NCI-H1105 treated with DMSO at 0.1 percent for 48 hours (cell line): ENCODE results near the gene SH3BP5.

Experiments
- DNase-seq: peaks from one replicate; lab custom pipeline; 2025; lab: John Stamatoyannopoulos, UW

The SH3BP5 gene

DNA sequence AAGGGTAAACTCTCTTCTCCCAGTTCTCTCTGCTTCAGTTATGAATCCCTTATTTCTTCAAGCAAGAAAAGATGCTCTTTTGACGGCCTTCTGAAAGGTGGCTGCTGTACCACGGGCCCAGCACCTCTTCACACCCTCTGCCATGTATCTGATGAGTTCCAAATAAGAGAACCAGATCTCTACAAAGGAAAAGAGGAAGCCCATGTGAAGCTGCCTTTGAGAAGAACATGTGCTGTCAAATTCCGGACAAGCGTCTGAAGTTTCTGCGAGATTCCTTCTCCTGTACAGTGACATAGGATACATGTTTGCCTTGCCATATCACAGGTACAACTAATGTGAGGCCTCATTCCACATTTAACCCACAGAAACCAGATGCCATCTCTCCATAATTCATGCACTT lies 59.2 kb downstream of the SH3BP5 start:
- no peak for DNase-seq

DNA sequence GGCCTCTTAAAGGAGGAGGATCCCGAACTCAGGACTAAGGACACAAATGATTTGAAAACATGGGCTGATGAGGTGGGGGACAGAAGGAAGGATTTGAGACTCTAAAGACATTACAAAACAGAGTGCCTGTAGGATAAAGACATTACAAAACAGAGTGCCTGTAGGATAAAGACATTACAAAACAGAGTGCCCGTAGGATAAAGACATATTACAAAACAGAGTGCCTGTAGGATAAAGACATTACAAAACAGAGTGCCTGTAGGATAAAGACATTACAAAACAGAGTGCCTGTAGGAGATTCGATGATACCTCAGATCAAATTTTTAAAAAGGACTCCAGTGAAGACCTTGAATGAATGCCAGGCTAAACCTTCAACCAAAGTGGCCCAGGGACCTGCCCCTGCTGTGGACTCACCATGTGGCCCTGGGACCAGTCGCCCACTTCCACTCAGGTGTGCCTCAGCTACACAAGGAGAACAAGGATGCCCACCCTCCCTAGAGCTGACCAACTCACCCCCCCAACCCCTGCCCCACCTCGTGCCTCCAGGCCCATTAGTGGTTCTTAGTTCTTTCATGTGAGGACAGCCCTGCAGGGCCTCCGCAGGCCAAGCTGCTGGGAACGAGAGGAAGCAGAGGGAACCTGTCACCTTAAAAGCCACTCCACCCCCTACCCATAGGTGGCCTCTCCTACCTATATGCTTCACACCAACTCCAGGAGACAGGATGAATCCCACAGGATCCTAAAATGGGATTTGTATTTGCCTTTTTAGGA lies 59.8 kb downstream of the SH3BP5 start:
- no peak for DNase-seq

DNA sequence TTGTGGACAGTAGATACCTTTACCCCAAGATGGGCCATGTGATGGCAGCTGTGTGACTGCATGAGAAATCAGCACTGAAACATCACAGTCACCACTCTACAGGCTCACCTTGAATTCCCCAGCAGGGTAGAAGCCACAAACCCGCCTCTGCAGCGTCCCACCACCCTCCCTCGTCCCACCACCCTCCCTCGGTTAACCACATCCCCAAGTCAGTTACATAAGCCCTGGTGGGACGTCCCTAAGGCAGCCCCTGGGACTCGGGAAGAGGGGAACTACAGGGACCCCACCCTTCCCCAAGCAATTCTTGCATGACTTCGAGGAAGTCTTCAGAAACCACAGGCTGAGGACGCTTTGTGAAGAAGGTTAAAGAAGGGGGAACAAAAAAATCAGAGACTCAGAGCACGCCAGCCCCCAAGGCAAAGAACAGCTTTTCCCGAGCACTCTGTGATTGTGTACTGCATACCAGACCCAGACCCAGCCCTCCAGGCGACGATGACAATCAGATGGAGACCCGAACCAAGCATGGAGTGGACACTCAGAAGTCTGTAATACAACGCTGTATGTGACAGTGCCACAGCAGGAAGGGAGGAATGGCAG lies 60.5 kb downstream of the SH3BP5 start:
- DNase-seq = no peak

DNA sequence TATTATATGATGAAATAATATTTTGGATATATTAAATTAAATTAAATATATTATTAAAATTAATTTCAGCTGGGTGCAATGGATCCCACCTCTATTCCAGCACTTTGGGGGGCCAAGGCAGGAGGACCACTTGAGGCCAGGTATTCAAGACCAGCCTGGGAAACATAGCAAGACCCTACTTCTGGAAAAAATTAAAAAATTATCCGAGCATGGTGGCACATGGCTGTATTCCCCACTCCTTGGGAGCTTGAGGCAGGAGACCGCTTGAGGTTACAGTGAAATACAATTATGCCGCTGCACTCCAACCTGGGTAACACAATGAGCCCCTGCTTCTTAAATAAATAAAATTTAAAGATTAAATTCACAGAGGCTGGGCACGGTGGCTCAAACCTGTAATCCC lies 61.4 kb downstream of the SH3BP5 start:
- no peak for DNase-seq

DNA sequence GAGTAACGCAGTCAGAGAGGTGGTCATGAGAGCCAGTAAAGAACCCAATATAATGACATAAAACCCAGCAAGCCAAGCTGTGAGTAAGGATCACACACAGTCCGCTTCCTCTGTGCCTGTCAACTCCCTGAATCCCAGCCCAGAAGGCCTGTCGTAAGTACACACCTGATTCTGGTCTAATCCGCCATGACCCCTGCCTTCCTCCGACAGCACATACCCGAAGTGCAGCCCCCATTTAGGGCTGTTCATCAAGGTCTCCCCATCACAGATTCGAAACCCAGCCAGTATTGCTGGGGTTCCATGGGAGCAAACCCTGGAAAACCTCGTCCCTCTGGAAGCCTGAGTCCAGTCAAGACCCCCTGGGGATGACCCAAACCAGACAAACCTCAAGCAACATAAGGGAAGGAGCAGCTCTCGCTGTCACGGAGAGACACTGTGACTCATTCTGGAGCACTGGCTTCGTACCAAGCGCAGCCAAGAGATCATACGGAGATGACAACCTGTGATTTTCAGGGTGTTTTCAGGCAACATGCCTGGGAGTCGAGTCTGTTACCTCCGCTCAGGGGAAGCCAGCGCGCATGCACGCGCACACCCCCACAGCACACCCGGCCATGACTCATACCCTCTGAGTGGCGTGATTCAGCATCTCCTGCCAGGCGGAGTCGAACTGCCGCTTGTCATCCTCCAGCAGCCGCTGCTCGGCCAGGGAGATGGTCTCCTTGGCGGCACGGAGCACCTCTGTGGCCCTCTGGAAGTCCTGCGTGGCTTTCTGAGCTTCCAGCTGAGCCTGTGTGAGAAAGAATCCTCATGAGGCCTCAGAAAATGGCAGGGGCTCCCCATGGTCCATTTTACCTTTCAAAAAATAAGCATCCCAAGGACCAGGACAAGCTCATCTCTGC lies 63.0 kb downstream of the SH3BP5 start:
- no peak for DNase-seq

DNA sequence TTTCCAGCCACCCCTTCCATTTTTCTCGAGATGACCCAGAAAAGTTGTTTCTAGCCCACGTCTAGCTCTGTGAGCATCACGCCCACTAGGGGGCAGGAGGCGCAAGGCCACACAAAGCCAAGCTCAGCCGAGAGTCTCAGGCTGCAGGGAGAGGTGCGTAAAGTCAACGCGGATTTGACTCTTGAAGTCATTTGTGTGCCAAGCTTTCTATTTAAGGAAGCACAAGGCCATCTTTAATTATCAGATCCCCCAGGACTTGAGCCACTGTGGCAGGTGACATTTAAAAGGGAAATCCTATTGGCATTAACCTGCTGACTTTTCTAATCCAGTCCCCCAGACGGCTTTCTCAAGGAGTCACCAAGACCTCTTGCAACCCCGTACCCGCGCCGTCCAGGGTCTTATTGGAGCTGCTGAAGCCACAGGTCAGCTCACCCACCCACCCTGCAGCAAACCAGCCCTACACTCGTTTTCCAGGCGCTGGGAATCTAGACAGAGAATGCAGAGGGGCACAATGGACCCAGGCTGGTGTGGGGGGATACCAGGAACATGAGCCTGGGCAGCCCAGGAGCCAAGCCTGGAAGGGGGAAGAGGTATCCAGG lies 64.3 kb downstream of the SH3BP5 start:
- DNase-seq = peak; percentile 40

DNA sequence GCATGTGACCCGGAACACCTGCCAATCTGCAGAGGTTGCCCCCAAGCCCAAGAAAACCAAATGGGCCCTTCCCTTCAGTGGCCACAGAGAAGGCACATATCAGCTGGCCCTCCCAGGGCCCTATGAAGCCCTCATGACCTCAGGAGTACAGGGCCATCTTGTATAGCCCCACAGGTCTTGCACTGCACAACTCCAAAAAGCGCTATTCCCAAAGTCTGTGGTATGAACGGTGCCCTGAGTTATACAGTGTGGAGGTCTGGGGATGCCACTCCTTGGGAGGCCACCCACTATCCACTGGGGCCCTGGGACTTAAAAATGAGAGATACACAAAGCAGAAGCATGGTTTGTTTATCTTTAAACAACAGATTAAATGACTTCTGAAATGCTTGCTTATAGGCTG lies 64.9 kb downstream of the SH3BP5 start:
- DNase-seq = no peak

DNA sequence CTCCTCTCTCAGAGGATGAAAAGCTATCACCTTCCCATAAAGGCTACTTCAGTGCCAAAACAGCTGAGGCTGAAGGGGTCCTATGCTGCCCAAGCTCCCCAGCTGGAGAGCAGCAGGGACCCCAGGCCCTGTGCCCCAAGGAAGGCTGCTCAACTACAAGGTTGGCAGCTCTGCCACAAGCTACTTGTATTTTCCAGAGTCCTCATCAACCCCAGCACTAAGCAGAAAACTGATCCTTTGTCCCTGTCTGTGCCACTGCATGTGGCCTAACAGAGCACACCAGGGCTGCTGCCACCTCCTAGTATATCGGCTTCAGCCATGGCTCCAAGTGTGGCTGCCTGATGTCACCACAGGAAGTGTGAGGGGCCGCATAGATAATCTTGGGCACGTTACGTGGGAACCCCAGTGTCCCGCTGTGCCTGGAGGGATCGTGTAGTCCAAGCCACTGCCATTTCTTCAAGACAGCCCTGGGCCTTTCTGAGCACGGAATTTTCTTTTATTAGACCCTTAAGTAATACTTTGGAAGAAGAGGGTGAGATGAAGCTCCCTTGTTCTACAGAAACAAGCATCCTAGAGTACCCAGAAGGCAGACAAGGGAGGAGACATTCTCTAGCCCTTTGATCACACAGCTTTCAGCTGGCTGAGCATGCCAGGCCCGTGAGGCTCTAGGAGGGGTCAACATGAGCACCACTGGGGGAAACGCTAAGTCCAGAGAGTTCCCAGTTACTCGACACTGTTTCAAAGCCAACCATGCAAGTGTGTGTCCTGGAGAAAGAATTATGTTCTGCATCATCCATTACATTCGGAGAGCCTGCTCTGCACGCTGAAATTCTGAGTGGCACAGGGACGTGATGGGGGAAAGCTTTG lies 65.6 kb downstream of the SH3BP5 start:
- no peak for DNase-seq

DNA sequence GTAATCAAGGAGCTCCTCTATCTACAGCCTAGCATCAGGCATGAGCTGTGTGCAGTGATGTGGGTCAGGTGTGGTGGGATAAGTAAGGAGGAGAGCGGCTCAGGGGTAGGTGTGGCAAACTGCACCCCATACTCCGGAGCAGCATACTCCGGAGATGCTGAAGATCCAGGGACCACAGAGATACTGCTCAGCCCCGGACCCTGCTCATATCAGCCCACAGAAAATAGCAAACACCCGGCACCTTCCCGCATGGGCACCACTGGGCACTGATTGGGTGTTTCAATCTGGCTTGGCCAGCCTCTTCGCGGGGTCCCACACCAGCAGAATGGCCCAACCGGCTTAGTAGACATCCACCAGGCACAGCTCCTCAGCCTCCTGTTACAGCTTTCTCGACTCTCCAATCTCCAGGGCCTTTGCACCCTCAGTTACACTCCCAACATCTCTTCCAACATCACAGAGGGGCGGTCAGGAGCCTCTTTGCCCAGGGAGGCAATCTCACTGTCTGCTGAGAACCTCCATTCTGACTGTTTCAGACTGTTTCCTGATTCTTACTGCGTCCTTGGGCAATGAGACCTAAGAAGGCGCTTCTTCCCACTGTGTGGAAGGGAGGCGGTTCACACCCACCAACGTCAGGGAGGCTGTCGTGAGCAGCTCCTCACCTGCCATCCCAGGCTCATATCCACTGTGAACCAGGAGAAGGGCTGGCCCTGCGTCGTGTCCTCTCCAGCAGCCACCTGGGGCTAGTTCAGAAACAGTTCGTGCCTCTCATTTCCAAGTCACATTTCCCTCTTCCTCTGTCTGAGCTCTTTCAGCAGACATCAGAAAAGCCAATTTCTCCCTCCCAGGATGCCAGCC lies 66.5 kb downstream of the SH3BP5 start:
- no peak for DNase-seq

DNA sequence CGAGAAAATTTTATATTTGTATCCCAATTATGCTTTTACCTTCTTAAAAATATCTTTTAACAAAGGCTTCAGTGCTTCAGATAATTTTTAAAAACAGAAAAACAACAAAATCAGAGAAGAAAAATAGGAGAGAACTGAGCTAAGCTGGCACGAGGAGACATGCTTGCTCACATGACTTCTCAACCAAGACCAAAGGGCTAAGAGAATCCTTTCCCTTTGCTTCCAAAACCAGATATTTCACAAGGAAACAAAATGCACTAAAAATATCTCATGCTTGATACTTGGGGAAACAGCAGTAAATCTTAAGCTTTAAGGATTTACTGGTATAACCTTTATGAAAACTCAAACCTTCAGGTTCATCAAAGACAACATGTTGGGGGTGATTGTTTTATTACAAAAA lies 67.9 kb downstream of the SH3BP5 start:
- no peak for DNase-seq

DNA sequence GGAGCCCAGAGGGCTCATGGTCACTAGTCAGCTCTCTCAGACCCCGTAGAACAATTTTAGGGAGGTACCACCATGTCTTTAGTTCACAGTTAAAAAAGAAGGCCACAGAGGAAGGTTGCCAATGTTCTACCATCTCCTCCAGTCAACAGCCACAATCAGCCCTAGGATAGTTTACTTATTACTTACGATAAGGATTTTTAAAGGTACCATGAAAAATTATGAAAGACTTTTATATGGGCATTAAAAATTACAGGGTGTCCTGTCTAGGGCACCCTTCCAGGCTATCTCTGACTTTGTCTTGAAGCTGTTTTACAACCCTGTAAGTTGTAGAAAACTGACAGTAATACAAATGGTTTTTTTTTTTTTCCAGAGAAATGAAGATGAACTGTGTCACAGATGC lies 68.5 kb downstream of the SH3BP5 start:
- DNase-seq = no peak

DNA sequence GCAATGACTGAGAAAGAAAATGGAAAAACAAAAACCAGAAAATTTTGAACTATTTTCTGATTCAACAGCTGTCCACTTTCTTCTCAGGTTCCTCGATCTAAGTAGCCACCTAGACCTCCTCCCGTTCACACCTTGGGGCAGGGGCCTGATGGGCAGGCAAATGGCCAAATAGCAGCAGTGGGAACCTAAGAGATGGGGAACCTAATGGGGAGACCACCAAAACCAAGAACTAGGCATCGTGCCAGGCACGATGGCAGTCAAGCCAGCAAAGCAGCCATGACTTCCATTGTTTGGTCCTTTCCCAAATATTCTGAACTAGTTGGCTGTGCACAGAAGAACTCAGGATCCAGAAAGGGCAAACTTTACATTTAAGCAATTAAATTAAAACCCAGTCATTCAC lies 69.3 kb downstream of the SH3BP5 start:
- DNase-seq = no peak

DNA sequence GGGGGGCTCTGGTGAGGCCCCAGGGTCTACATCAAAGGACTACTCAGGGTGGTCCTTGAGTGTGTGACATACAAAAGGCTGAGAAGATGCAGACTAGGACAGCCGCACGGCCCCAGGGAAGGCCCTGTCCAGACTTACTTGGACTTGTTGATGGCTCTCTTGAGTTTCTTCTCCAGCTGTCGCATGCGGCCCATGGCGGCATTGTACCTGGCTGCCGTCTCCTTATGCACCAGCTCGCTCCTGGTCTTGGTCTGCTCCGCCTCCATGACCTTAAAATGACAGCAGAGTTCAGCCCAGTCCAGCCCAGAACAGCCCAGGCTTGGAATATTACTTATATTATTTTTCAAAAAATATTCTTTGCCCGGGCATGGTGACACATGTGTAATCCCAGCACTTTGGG lies 70.4 kb downstream of the SH3BP5 start:
- DNase-seq = no peak

DNA sequence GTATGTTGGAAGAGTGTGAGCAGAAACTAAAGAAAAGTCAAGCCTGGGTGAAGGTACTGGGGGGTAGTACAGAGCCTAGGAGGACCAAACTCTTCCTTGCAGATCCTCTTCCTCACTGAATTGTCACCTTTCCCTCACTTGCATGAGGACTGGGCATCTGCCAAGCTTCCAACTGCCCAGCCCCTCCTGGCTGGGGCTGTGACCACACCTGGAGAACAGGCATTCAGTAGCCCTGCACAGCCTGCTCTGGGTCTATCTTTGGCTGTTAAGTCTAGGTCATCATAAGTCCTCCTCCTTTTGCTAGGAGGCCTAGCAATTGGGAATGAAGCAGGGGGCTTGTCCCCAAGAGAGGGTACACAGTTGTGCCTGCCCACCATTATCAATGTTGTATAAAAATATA lies 71.1 kb downstream of the SH3BP5 start:
- no peak for DNase-seq

DNA sequence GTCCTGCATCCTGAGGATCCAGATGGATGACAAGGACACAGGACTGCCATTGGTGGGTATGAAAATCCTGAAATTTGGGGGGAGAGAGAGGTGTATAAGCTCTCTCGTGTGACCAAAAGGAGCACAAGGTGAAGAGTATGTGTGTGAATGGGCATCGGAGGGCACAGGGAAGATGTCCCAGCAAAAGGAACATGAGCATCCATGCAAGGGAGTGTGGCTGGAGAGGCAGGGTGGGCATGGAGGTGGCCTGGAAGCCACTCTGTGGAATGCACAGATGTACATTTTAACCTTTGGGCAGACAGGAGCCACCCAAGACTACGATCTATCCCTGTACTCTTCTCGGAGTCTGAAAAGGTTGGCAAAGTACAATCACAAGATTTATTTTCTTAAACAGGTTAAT lies 71.9 kb downstream of the SH3BP5 start:
- no peak for DNase-seq

DNA sequence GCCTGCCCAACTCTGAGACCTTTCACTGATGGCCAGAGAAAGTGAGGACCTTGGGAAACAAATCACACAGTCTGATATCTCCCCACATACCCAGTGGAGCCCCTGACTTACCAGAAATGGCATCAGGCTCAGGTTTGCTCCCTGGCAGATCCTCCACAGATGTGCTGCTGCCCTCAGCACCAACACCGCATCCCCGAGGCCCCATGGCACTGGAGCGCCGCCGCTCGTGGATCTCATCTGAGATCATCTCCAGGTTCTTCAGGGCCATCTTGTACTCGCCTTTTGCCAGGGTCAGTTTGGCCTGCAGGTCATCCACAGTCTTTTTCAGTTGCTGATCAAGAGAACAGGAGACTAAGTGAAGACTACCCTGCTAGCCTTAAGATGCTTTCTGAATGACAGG lies 73.7 kb downstream of the SH3BP5 start:
- no peak for DNase-seq

DNA sequence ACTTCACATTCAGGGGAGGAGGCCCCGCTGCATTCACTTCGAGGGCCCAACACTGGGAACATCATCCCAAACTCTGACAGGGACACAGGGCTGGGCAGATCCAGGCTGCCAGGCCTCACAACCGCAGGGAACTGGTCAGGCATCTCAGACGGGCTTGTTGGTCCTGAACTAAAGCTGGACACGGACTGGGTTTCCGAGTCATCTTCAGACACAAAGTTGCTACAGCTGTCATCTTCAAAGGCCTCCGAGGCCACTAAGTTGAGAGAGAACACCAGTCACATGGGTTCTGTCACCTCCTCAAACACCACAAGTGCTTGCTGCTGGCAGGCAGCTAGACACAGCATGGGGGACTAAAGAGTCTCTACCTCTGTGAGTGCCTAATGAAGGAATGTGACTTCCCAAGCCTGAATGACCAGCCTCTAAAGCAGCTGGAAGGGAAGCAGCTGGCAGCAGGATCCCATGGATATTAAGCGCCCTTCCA lies 75.5 kb downstream of the SH3BP5 start:
- no peak for DNase-seq

DNA sequence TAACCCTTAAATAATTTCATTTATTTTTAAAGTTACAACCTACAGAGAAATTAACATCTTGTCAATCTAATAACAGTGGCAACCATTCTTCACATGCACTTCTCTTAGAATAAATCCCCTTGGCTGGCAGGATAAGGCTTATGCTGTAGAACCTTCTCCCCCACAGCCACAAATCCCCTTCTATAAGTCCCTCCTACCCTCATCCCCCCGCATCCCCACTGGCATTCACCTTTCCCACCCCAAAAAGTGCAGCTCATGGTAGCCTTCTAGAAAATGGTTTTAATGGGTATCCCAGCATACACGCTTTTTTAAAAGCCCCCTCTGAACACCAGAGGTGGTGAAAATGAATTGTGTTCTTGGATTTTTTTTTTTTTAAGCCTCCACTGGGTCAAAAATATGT lies 77.2 kb downstream of the SH3BP5 start:
- no peak for DNase-seq

DNA sequence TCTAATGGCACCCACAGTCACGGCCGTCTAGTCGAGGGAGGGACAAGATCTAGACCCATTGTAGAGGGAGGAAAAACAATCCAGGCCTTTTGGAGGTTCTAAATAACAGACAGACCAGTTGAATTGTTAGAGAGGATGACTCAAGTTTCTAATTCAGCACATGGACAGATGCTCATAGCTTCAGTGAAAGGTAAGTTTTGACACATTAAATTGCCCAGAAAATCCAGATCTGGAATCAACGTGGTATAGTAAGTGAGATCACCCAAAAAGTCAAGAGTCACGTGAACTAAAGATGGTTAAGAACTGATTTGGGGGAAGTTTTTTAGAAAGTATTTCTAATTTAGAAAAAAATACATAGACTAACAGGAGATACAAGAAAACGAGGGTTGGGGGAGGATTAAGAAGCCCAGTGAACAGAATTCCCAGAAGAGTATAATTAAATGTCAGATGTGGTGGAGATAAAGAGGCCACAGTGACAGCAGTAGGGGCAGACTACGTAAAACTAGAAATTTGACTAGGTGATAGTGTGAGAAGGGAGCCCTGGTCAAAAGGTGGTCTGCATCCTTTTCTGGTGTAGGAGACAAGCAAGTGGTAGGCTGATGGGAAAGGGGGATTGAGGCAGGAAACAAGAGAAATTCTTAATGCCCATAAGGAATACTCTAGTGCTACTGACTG lies 79.2 kb downstream of the SH3BP5 start:
- DNase-seq = no peak

DNA sequence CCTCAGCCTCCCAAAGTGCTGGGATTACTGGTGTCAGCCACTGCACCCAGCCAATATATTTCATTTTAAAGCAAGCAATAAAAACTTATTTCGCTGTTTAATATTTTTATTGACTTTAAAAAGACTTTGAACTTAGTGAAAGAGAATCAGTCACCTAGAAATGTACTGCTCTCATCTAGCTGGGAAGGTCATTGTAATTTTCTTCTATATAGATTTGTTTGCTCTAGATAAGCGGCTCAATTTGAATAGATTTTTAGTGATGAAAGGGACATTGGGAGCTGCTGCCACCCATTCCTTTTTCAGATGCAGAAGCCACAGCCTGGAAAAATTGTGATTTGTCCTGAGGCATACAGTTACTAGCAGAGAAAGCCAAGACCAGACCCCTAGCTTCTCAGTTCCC lies 86.2 kb downstream of the SH3BP5 start:
- DNase-seq = no peak
